22Rv1 (cell line): ENCODE data around the gene SUSD6.
A peak's percentile ranks its signal among the peaks of the same experiment; 100 is the strongest.

Experiments
- H3K27ac ChIP-seq: fragments of 450-650 bp; 2 replicates; pipeline ENCODE4 v1.5.1; 2017
- ZFX ChIP-seq: fragments of 450-650 bp; IDR thresholded peaks from 2 replicates; pipeline ENCODE4 v1.6.1; 2017; ENCODE audit warnings: antibody characterized with exemption, borderline replicate concordance
- TF ChIP-seq, protein P1 (sequence below): fragments of 450-650 bp; IDR thresholded peaks from 2 replicates; pipeline ENCODE4 v1.5.1; 2017; ENCODE audit warnings: mild to moderate bottlenecking

SUSD6 gene

DNA sequence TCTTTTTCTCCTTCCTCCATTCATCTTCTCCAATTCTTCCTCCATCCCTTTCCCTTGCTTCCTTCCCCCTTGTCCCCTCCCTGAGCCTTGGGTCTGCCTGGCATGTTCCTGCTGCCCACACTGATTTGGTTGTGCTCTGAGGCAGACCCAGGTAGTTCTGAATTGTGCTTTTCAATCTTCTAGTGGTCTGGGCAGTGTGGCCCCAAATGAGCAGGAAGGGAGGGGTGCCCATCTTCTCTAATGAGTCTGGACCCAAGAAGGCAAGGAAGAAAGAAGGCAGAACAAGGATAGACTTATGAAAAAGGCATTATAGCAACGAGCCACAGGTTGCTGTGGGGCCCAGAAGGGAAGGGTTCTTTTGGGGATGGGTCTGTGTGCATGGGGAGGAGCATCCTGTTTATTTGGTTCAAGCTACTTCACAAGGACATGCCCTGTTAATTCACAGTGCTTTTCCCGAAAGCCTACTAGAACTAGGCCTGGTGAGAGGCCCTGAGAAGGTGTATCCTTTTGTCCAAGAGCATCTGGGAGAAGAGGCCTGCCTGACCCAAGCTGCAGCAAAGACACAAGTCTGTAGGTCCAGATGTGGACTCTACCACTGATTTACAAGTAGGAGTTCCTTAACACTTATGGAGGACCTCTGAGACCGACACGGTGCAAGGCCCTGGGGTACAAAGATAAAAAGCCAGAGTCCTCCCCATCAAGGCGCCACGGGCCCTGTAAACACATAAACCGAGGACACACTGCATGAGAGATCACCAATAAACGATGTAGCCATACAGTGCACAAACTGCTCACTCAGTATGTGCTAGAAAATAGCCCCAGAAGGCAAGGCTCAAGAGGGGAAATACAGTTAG is 1.1 kb upstream of the SUSD6 start:
- TF ChIP-seq, protein P1, sequence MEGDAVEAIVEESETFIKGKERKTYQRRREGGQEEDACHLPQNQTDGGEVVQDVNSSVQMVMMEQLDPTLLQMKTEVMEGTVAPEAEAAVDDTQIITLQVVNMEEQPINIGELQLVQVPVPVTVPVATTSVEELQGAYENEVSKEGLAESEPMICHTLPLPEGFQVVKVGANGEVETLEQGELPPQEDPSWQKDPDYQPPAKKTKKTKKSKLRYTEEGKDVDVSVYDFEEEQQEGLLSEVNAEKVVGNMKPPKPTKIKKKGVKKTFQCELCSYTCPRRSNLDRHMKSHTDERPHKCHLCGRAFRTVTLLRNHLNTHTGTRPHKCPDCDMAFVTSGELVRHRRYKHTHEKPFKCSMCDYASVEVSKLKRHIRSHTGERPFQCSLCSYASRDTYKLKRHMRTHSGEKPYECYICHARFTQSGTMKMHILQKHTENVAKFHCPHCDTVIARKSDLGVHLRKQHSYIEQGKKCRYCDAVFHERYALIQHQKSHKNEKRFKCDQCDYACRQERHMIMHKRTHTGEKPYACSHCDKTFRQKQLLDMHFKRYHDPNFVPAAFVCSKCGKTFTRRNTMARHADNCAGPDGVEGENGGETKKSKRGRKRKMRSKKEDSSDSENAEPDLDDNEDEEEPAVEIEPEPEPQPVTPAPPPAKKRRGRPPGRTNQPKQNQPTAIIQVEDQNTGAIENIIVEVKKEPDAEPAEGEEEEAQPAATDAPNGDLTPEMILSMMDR: no peak
- no peak for TF ChIP-seq ZFX
- peak overlapping the region; percentile 69 for H3K27ac ChIP-seq

- peak overlapping the region; percentile 69 for H3K27ac ChIP-seq
- no peak for TF ChIP-seq ZFX
- TF ChIP-seq, protein P1: no peak
These were observed 573 bp upstream of the SUSD6 start for GRCh38 chr14:69610874-69611171.

DNA sequence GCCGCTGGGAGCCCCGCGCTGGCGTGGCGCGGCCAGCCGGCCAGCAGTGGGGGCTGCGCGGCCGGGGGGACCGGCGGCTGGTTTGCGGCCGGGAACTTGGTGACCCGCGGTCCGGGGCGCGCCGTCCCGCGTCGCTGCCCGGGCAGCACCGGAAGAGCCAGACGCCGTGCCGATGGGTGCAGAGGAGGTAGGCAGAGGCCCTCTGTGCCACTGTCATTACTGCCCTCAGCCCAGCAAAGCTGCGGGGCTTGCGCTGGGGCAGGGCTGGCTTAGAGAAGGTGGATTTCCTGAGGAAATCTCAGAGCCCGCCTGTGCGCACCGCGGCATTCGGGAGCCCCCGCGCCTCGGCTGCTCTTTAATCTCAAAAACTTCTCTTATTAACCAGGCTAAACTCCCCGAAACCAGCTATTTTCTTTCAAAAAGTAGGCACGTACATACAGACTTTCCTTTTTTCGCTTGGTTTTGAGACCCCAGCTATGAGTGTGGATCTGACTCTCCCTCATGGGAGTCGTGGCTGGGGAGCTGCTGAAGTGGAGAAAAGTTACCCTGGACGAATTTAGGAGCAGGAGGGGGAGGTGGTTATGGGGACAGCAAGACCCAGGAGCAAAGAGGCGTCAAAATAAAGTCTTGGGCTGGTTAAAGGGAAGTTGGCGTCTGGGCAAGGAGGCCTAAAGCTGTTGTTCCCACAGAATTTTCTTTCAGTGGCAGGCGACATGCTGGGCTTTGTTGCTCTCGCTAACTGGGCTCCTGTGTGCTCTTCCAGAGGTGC is 802 bp downstream of the SUSD6 start:
- TF ChIP-seq ZFX: no peak
- TF ChIP-seq, protein P1: no peak
- H3K27ac ChIP-seq: peak overlapping the region; percentile 69

GRCh38 chr14:69612783-69613130 is 1.4 kb downstream of the SUSD6 start:
- no peak overlapping the region for H3K27ac ChIP-seq
- TF ChIP-seq ZFX: no peak
- TF ChIP-seq, protein P1: peak; percentile 49

- TF ChIP-seq, protein P1: no peak
- no peak for TF ChIP-seq ZFX
These were observed 2.1 kb downstream of the SUSD6 start for GRCh38 chr14:69613312-69614073.

DNA sequence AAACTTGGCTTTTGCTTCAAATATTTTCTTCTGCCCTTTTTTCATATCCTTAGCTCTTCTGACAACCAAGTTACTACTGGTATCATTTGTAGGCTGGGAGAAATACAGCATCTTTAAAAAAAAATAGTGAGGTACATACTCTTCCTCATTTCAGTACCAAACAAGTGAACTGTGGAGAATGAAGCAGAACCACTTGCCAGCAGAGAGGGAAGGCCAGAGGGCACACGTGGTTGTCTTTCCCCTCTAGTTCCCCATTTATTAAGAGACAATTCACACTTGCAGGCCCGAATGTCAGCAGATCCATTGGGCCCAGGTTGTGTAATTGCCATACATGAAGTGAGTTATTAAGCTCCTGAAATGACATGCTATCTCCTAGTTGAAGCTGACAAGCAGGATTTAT is 3.2 kb downstream of the SUSD6 start:
- TF ChIP-seq, protein P1: no peak
- no peak for TF ChIP-seq ZFX
- no peak overlapping the region for H3K27ac ChIP-seq

More at GRCh38 chr14:69613312-69614073, 2.1 kb downstream of the SUSD6 start:
- H3K27ac ChIP-seq: no peak overlapping the region

- no peak overlapping the region for H3K27ac ChIP-seq
- TF ChIP-seq, protein P1: no peak
- TF ChIP-seq ZFX: no peak
These were observed 3.7 kb downstream of the SUSD6 start for GRCh38 chr14:69615121-69615495.
